ACC112 (cell line): ENCODE data around the gene ZNF367.
A peak's percentile ranks its signal among the peaks of the same experiment; 100 is the strongest.
"Not testable (repeated sequence)": the region's sequence is repeated elsewhere in the genome, so short reads cannot be mapped to it uniquely, and the experiment has no call there.

ENCODE experiments used
- H2AFZ ChIP-seq: fragments of 200-600 bp; sonication (generic); one replicate; pipeline ENCODE4 v1.6.0; 2017; ENCODE audit warnings: antibody characterized with exemption, low read length; ENCODE audit not compliant: unreplicated experiment
- H3K27ac ChIP-seq: fragments of 200-600 bp; sonication (generic); 2 replicates; pipeline ENCODE4 v1.5.1; 2014; ENCODE audit warnings: low read depth, mild to moderate bottlenecking, antibody characterized with exemption, low read length, moderate library complexity
- H3K27me3 ChIP-seq: fragments of 200-600 bp; sonication (generic); 2 replicates; pipeline ENCODE4 v1.6.1; 2014; ENCODE audit warnings: mild to moderate bottlenecking, antibody characterized with exemption, low read length, moderate library complexity, mixed read lengths; ENCODE audit not compliant: insufficient read depth
- H3K36me3 ChIP-seq: fragments of 200-600 bp; sonication (generic); 2 replicates; pipeline ENCODE4 v1.6.1; 2016; ENCODE audit warnings: mild to moderate bottlenecking, antibody characterized with exemption, low read length, moderate library complexity, mixed read lengths; ENCODE audit not compliant: insufficient read depth
- H3K4me1 ChIP-seq: fragments of 200-600 bp; sonication (generic); one replicate; pipeline ENCODE4 v1.6.1; 2016; ENCODE audit warnings: low read length, mixed read lengths; ENCODE audit not compliant: insufficient read depth, unreplicated experiment, control insufficient read depth
- H3K4me3 ChIP-seq: fragments of 200-600 bp; sonication (generic); 2 replicates; pipeline ENCODE4 v1.5.1; 2014; ENCODE audit warnings: mild to moderate bottlenecking, low read depth, low read length
- H3K79me2 ChIP-seq: fragments of 200-600 bp; sonication (generic); one replicate; pipeline ENCODE4 v1.6.0; 2016; ENCODE audit warnings: low read length; ENCODE audit not compliant: control insufficient read depth, unreplicated experiment, insufficient read depth

Gene ZNF367

DNA sequence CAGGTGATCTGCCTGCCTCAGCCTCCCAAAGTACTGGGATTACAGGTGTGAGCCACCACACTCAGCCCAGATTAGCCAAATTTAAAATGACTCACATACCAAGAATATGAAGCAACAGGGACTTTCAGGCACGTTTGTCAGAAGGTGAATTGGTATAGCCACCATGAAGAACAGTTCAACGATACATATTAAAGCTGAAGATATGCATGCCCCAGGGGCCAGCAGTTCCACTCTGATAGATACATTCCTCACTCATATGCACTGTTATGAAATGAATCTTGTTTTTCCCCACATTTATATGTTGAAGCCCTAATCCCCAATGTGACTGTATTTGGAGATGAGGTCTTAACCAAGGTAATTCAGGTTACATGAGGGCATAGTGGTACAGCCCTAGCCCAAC, 57.2 kb downstream of the ZNF367 start:
- H3K27ac ChIP-seq: no peak overlapping the region
- H2AFZ ChIP-seq: no peak overlapping the region
- no peaks in the 10 kb centered on the region for H3K79me2 ChIP-seq
- no peak overlapping the region for H3K4me3 ChIP-seq
- peaks cover 9% of the 10 kb centered on the region; the same call in 1 of the 2 replicates for H3K36me3 ChIP-seq
- H3K4me1 ChIP-seq: no peaks in the 10 kb centered on the region
- H3K27me3 ChIP-seq: no peaks in the 10 kb centered on the region

DNA sequence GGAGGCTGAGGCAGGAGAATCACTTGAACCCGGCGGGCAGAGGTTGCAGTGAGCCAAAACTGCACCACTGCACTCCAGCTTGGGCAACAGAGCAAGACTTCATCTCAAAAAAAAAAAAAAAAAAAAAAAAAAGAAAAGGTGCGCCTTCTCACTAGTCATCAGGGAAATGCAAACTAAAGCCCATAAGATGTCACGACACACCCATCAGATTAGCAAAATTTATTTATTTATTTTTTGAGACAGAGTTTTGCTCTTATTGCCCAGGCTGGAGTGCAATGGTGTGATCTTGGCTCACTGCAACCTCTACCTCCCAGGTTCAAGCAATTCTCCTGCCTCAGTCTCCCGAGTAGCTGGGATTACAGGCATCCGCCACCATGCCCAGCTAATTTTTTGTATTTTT, 57.6 kb downstream of the ZNF367 start:
- not testable (repeated sequence) for H3K27me3 ChIP-seq, H3K27ac ChIP-seq, H3K36me3 ChIP-seq

DNA sequence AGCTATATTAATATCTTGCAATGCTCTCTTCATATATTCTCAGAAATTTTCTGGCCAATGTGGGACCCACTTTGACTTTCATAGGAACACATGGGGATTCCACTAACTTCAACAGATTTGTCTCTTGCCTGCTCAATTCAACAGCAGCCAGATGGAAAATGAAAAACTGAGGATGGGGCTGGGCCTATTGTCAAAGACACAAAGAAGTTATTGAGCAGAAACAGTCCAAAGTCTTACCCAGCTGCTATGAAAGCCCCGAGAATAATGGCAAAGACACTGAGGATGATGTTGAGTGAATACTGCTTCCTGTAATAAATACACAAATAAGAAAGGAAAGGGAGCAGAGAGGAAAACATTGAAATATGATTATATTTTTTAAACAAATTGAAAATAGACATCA, 67.3 kb downstream of the ZNF367 start:
- Histone ChIP-seq H3K79me2 (no peaks in the 10 kb centered on the region), H2AFZ (no peak overlapping the region), H3K36me3 (peaks cover 4% of the 10 kb centered on the region; the same call in 1 of the 2 replicates), H3K4me1 (no peaks in the 10 kb centered on the region), H3K27me3 (no peaks in the 10 kb centered on the region), H3K27ac (no peak overlapping the region), H3K4me3 (no peak overlapping the region)

More for the DNA sequence above, 57.6 kb downstream of the ZNF367 start:
- not testable (repeated sequence) for H3K4me1 ChIP-seq, H3K79me2 ChIP-seq, H2AFZ ChIP-seq, H3K4me3 ChIP-seq

DNA sequence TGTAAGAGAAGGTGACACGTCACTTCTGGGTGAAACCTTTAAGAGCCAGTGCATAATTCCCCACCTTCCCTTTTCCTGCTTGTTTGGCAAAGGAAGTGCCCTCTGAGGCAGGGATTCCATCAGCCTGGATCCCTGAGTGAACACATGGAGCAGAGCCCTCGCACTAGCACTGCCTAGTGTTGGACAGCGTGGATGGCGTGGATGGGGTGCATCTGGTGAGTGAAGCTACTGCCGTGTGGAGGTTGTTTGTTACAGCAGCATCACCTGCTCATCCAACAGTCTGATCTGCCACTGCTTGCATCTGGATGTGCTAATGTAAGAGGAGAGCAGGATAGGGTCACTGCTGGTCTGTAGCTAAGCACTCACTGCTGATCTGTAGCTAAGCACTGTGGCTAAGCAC, 69.9 kb downstream of the ZNF367 start:
- no peak overlapping the region for H2AFZ ChIP-seq
- H3K27ac ChIP-seq: no peak overlapping the region
- H3K79me2 ChIP-seq: no peaks in the 10 kb centered on the region
- H3K36me3 ChIP-seq: peaks cover 4% of the 10 kb centered on the region; the same call in 1 of the 2 replicates
- no peak overlapping the region for H3K4me3 ChIP-seq
- no peaks in the 10 kb centered on the region for H3K27me3 ChIP-seq
- peaks cover 15% of the 10 kb centered on the region for H3K4me1 ChIP-seq

DNA sequence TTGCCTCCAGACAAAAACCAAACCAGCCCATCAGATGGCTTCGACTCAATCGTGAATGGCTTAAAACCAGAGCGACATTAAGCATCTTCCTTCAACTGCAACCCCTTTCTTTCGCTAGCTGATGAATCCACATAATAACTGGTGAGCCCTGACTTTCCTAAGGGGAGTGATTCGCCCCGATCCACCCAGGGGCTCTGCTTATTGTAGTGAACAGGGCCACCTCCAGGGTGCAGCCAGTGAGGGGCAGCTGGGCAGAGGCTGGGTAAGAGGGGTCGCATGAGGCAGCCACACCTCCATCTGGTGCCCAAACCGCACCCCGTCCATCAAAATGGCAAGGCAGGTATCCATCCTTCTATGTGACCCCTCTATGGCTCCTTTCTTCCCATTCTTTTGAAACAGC, 72.6 kb downstream of the ZNF367 start:
- H3K27ac ChIP-seq: 0 out of 2 replicates have a peak overlapping the region, but pooled peaks have one; percentile 61

DNA sequence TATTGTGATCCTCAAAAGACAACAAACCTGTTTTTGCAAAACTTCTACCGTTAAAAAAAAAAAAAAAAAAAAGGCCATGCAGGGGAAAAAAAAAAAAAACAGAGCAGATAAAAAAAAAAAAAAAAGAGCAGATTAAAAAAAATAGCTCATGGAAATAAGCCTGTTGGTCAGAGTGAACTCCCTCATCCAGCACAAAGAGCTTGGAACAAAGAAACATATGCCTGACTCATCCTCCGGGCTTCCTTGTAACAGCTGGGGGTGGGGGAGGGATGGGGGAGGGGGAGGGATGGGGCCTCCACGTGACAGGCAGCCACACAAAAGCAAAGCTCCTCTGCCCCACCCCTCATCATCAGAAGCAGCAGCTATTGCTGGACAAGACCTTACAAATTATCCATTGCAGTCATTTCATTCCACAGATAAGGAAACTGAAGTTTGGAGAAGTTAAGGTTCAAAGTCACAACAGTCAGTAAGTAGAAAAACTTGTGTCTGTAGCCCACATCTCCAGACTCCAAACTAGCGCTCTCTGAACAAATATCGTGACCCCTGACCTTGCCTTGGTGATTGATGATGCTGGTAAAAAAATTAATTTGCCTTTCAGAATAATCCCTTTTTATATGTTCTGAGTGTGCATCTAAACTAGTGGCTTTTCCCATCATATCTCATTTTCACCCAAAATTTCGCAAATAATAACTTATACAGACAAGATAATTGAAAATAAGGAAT, 73.6 kb downstream of the ZNF367 start:
- H3K27me3 ChIP-seq: no peaks in the 10 kb centered on the region
- H3K4me1 ChIP-seq: peaks cover 22% of the 10 kb centered on the region
- H3K36me3 ChIP-seq: no peaks in the 10 kb centered on the region
- H3K27ac ChIP-seq: peak overlapping the region; percentile 61
- no peaks in the 10 kb centered on the region for H3K79me2 ChIP-seq
- H2AFZ ChIP-seq: peak overlapping the region; percentile 59
- H3K4me3 ChIP-seq: no peak overlapping the region

More for the DNA sequence above, 72.6 kb downstream of the ZNF367 start:
- H2AFZ ChIP-seq: no peak overlapping the region
- H3K79me2 ChIP-seq: no peaks in the 10 kb centered on the region
- no peaks in the 10 kb centered on the region for H3K36me3 ChIP-seq
- peaks cover 18% of the 10 kb centered on the region for H3K4me1 ChIP-seq
- no peaks in the 10 kb centered on the region for H3K27me3 ChIP-seq
- no peak overlapping the region for H3K4me3 ChIP-seq

DNA sequence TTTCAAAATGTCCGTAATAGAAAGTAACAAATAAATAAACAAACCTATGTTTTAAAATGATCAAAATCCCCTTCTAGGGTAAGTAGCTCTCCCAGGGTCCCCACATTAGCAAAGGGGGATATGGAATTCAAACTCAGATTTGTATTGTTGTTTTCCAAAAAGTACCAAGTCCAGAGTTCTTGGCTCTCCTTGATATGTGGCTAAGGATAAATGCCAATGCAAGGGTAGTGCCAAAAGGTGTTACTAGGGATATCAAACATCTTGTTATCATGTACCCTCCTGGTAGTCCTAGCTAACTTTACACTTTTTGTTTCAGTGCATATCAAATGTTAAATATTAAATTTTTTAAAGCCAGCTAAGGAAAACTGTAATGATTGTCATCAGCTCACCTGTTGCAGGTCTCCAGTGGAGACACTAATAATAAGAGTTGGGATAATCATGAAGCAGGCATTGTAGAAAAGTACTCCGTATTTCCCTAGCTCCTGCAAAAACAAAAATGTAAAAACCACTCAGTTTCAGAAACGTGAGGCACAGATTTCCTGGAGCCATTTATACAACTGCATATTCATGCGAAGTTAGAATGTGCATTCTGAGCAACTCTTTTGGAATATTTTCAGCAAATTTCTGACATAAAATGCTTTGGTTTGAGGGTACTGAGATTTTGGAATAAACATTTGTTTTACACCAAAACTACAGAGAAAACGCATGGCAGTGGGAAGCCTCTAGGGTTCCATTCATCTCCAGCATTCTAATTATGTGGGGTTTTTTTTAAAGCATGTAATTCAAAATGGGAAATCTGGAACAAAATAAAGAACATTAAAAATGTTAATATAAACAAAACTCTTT, 74.4 kb downstream of the ZNF367 start:
- H3K4me1 ChIP-seq: peaks cover 26% of the 10 kb centered on the region

DNA sequence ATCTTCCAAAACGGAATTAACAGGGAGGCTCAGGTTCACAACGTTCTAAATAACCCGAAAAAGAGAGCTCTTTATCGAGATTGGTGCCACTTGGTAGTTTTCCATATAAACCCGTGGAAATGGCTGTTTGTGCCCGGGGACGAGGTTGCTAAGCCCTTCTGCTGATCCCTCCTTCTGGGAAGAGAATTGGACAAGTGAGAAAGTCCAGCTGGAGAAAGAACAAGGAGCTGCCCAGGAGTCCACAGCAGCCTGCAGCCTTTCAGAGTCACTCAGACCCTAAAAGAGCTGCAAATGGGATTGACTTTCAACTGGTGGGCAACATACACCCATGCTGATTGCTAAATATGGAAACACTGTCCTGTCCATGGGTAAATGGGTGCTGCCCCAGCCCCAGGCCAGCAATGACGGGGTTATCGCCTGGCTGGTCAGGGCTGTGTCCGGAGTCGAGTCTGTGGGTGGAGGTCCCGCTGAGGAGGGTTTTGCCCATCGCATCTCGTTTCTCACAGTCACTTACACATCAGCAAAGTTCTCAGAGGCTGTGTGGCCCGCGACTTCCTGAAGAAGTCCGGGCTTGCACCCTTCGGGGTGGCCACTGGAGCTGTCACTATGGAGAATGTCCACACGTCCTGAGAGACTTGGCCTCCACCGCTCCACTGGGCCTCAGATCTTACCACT, 75.5 kb downstream of the ZNF367 start:
- H3K4me3 ChIP-seq: no peak overlapping the region
- no peaks in the 10 kb centered on the region for H3K36me3 ChIP-seq
- no peak overlapping the region for H2AFZ ChIP-seq
- no peaks in the 10 kb centered on the region for H3K27me3 ChIP-seq
- H3K4me1 ChIP-seq: peaks cover 26% of the 10 kb centered on the region
- no peak overlapping the region for H3K27ac ChIP-seq
- H3K79me2 ChIP-seq: no peaks in the 10 kb centered on the region

More for the DNA sequence above, 74.4 kb downstream of the ZNF367 start:
- H3K36me3 ChIP-seq: no peaks in the 10 kb centered on the region
- H2AFZ ChIP-seq: no peak overlapping the region
- H3K4me3 ChIP-seq: peak overlapping the region; percentile 47; the same call in 1 of the 2 replicates
- peak overlapping the region; percentile 35 for H3K27ac ChIP-seq
- no peaks in the 10 kb centered on the region for H3K79me2 ChIP-seq
- H3K27me3 ChIP-seq: no peaks in the 10 kb centered on the region

DNA sequence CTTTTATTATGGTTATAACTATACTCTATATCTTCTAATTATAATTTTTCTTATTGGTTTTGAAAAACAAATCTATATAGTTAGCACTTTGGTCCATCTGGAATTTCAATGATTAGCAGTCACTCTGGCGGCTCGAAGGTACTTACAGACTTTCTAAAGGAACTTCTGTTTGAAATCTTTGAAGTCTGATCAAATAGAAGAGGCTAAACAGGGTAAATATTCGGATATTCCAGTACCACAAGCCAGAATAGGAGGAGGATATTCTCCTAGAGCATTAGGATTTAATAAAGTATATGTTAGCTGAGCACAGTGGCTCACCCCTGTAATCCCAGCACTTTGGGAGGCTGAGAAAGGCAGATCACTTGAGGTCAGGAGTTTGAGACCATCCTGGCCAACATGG, 77.5 kb downstream of the ZNF367 start:
- no peak overlapping the region for H3K4me3 ChIP-seq
- H3K79me2 ChIP-seq: no peaks in the 10 kb centered on the region
- no peak overlapping the region for H2AFZ ChIP-seq
- H3K27ac ChIP-seq: no peak overlapping the region
- no peaks in the 10 kb centered on the region for H3K27me3 ChIP-seq
- H3K36me3 ChIP-seq: no peaks in the 10 kb centered on the region
- peaks cover 26% of the 10 kb centered on the region for H3K4me1 ChIP-seq

DNA sequence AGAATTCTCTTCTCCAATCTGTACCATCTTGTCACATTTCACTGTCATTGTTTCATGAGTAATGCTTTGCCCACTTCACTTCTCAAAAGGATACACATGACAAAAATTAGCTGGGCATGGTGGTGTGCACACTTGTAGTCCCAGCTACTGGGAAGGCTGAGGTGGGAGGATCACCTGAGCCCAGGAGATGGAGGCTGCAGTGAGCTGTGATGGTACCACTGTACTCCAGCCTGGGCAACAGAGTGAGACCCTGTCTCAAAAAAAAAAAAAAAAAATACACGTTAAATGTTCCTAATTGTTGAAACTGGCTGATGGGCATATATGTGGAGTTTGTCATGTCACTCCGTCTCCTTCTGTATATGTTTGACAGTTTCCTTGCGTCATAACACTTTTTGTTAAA, 79.9 kb downstream of the ZNF367 start:
- H3K4me1 ChIP-seq: peaks cover 16% of the 10 kb centered on the region

More for the DNA sequence above, 79.9 kb downstream of the ZNF367 start:
- Histone ChIP-seq H3K36me3 (peaks cover 3% of the 10 kb centered on the region; the same call in 1 of the 2 replicates), H3K4me3 (no peak overlapping the region), H3K27ac (no peak overlapping the region), H2AFZ (no peak overlapping the region), H3K27me3 (no peaks in the 10 kb centered on the region), H3K79me2 (no peaks in the 10 kb centered on the region)
